HepG2 (cell line): ENCODE data around the gene CRAMP1. TPM values are rescaled to one million over a fixed set of nuclear protein-coding genes. Genes with fewer than 3 reads are reported as not detected.

ENCODE experiments used
- AHDC1 ChIP-seq: sonication (generic); formaldehyde crosslinking; IDR thresholded peaks from 2 replicates; pipeline ENCODE4 v1.5.1; 2020; ENCODE audit warnings: mild to moderate bottlenecking, missing genetic modification reagents, borderline replicate concordance
- BRF2 ChIP-seq: sonication (generic); formaldehyde crosslinking; IDR thresholded peaks from 2 replicates; pipeline ENCODE4 v1.8.1; 2022; ENCODE audit warnings: mild to moderate bottlenecking, missing genetic modification reagents
- CENPX ChIP-seq: sonication (generic); formaldehyde crosslinking; IDR thresholded peaks from 2 replicates; pipeline ENCODE4 v1.9.0; 2021; ENCODE audit warnings: mild to moderate bottlenecking, missing genetic modification reagents, moderate library complexity
- CHD2 ChIP-seq: IDR thresholded peaks from 2 replicates; pipeline ENCODE4 v1.6.1; 2011; ENCODE audit warnings: low read depth, low read length, improper control_type of control experiment
- DNMT3B ChIP-seq: conservative IDR thresholded peaks from 2 replicates; pipeline ENCODE4 v1.6.1; 2016; ENCODE audit warnings: missing biosample characterization, control low read depth
- GABPA ChIP-seq, 2 experiments: IDR thresholded peaks; 2 replicates each; pipeline ENCODE4 v1.6.1; 2011 to 2016; ENCODE audit warnings: low read depth in 2 of 2, low read length in 1 of 2, missing biosample characterization in 1 of 2, missing genetic modification characterization in 1 of 2
- HDAC6 ChIP-seq: fragments of 200-600 bp; sonication (generic); IDR thresholded peaks from 2 replicates; pipeline ENCODE4 v1.7.0; 2017; ENCODE audit warnings: mild to moderate bottlenecking, antibody characterized with exemption, low read length, low read depth
- MAFG ChIP-seq: sonication (generic); formaldehyde crosslinking; IDR thresholded peaks from 2 replicates; pipeline ENCODE4 v1.5.1; 2020; ENCODE audit warnings: mild to moderate bottlenecking, missing genetic modification reagents
- PAWR ChIP-seq: sonication (generic); formaldehyde crosslinking; IDR thresholded peaks from 2 replicates; pipeline ENCODE4 v1.4.0; 2020; ENCODE audit warnings: missing genetic modification reagents, mild to moderate bottlenecking, borderline replicate concordance
- PITX1 ChIP-seq: sonication (generic); formaldehyde crosslinking; IDR thresholded peaks from 2 replicates; pipeline ENCODE4 v1.5.1; 2020; ENCODE audit warnings: mild to moderate bottlenecking, missing genetic modification reagents
- RCOR2 ChIP-seq: IDR thresholded peaks from 2 replicates; pipeline ENCODE4 v1.6.1; 2016; ENCODE audit warnings: missing biosample characterization, missing genetic modification reagents
- SNAPC5 ChIP-seq: sonication (generic); formaldehyde crosslinking; IDR thresholded peaks from 2 replicates; pipeline ENCODE4 v1.8.1; 2023; ENCODE audit warnings: mild to moderate bottlenecking, missing genetic modification reagents, borderline replicate concordance
- ZFP91 ChIP-seq: sonication (generic); formaldehyde crosslinking; IDR thresholded peaks from 2 replicates; pipeline ENCODE4 v1.9.0; 2022; ENCODE audit warnings: missing genetic modification reagents, mild to moderate bottlenecking, borderline replicate concordance
- ZNF281 ChIP-seq: sonication (generic); formaldehyde crosslinking; IDR thresholded peaks from 2 replicates; pipeline ENCODE4 v1.4.0; 2020; ENCODE audit warnings: missing genetic modification reagents, borderline replicate concordance
- ZNF382 ChIP-seq: sonication (generic); formaldehyde crosslinking; IDR thresholded peaks from 2 replicates; pipeline ENCODE4 v1.5.0; 2020; ENCODE audit warnings: missing genetic modification reagents, mild to moderate bottlenecking, borderline replicate concordance
- ZNF775 ChIP-seq: sonication (generic); formaldehyde crosslinking; IDR thresholded peaks from 2 replicates; pipeline ENCODE4 v1.4.0; 2020; ENCODE audit warnings: missing genetic modification reagents, mild to moderate bottlenecking, moderate library complexity, borderline replicate concordance
- ZNF782 ChIP-seq: sonication (generic); formaldehyde crosslinking; IDR thresholded peaks from 2 replicates; pipeline ENCODE4 v1.4.0; 2020; ENCODE audit warnings: missing genetic modification reagents, mild to moderate bottlenecking, borderline replicate concordance
- polyA plus RNA-seq, 8 experiments: library from polyadenylated mRNA; depleted of rRNA in 3 of 8; stranded (reverse) in 7 of 8; unstranded in 1 of 8; fragments of >200 nt; fragmentation: Illumina TruSeq in 4 of 8; extraction: Trizol in 4 of 8; gene quantifications; 2 replicates each; pipeline versions ENCODE4 v1.2.1 to v1.2.3, GENCODE V29; 2011 to 2016; ENCODE audit warnings: low read depth in 4 of 8, missing spikeins in 1 of 8, mixed read lengths in 1 of 8; ENCODE audit not compliant: insufficient read depth in 1 of 8
- total RNA-seq, 5 experiments: library from RNA; depleted of rRNA; stranded (reverse); fragments of >200 nt; fragmentation: Illumina TruSeq; extraction: Trizol; gene quantifications; 2 replicates each; pipeline ENCODE4 v1.2.3, GENCODE V29; 2016; ENCODE audit warnings: low read depth in 1 of 5

The CRAMP1 gene
- total and polyA plus RNA-seq, 2 of the 13 experiments (the other 11 are each of a cell fraction or from before 2014, with no cell fraction given): 6.8 to 9.7 TPM

GRCh38 chr16:1610899-1611632 lies 1.1 kb upstream of the CRAMP1 start (continued):
- no peak for TF ChIP-seq BRF2 (CRISPR knock-in tag)
- no peak for TF ChIP-seq ZNF382 (CRISPR knock-in tag)
- no peak for TF ChIP-seq PAWR (CRISPR knock-in tag)
- TF ChIP-seq DNMT3B (CRISPR knock-in tag): no peak
- no peak; the same call in 1 of the 2 replicates for TF ChIP-seq ZNF281 (CRISPR knock-in tag)
- TF ChIP-seq RCOR2 (CRISPR knock-in tag): no peak
- TF ChIP-seq CENPX (CRISPR knock-in tag): no peak
- TF ChIP-seq HDAC6: no peak
- no peak for TF ChIP-seq PITX1
- TF ChIP-seq CHD2: no peak
- TF ChIP-seq SNAPC5: no peak
- no peak for TF ChIP-seq GABPA (IDR thresholded peaks at IDR 0.05; ENCODE audit: low read depth, low read length)
- TF ChIP-seq GABPA (CRISPR knock-in tag; IDR thresholded peaks at IDR 0.05; ENCODE audit: low read depth): no peak
- TF ChIP-seq MAFG (CRISPR knock-in tag): no peak
- TF ChIP-seq ZNF775 (CRISPR knock-in tag): no peak
- no peak for TF ChIP-seq ZNF782 (CRISPR knock-in tag)
- TF ChIP-seq AHDC1 (CRISPR knock-in tag): no peak
- peak; percentile 15; the same call in 1 of the 2 replicates for TF ChIP-seq ZFP91 (CRISPR knock-in tag)
